Activated CD4-positive, alpha-beta T cell treated with anti-CD3 and anti-CD28 coated beads, Interleukin-10, Interleukin-2, amounts not matched to agents 100 ng/mL and 50 ng/mL, durations not matched to agents 16 hours and 8 hours (primary cell): Measurements from ENCODE around the gene SLC4A7.
"Not testable (repeated sequence)": the region's sequence is repeated elsewhere in the genome, so short reads cannot be mapped to it uniquely, and the experiment has no call there.

Experiments
- DNase-seq: peaks from one replicate; pipeline ENCODE4 v3.0.0-alpha.2; 2020

Gene SLC4A7

DNA sequence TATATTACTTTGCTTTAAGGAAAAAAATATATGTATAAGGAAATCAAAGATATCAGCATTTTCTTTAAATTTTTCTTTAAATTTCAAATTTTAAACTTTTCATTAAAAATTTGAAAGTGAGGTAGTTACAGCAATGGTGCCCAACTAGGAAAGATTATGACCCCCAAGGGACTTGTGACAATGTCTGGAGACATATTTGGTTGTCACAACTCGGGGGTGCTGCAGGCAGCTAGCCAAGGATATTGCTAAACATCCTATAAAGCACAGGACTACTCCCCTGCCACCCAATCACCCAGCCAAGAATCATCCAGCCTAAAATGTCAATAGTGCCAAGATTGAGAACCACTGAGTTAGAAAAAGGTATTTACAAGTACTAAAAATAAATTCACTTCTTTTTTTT lies 57.3 kb downstream of the SLC4A7 start:
- DNase-seq = no peak

DNA sequence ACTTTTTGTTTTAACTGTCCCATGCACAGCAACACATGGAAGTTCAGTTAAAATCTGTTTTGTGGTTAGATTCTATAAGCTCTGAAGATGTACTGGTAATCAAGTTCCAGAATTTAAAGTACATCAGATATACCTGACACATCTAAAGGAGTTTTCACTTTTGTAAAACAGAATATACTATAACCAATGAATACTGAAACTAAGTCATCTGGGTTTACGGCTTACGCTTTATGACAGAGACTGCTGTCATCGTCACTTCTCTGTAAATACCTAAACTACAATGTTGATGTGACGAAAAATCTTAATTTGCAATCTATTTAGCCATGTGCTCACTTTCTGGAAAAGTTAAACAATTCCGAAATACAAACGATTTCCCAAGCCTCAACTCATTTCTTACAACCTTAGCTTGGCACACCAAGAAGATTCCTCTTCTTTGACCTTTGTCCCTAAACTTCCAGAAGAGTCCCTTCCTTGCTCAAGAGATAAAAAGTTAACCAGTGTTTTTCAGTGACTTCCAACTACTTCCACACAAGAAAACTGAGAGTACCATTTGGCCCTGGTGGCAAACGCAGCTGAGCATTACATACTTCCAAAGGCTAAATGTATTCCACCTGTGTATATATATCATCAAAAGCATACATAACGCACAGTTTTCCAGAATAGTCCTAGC lies 58.2 kb downstream of the SLC4A7 start:
- DNase-seq = peak; percentile 4

DNA sequence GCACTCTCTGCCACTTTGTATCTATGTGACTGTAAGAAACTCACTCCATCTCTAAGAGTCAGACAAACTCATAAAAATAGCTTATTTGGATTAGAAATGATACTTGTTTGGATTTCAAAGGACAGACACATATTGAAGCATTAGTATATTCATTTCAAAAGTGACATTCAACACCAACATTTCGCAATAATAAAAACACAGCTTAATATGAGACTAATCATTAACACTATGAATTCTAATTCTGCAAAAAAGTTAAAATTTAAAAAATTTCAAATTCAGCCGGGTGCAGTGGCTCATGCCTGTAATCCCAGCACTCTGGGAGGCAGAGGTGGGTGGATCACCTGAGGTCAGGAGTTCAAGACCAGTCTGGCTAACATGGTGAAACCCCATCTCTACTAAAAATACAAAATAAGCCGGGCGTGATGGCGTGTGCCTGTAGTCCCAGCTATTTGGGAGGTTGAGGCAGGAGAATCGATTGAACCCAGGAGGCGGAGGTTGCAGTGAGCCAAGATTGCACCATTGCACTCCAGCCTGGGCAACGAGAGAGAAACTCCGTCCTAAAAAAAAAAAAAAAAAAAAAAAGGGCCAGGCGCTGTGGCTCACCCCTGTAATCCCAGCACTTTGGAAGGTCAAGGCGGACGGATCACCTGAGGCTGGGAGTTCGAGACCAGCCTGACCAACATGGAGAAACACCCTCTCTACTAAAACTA lies 59.2 kb downstream of the SLC4A7 start:
- not testable (repeated sequence) for DNase-seq

DNA sequence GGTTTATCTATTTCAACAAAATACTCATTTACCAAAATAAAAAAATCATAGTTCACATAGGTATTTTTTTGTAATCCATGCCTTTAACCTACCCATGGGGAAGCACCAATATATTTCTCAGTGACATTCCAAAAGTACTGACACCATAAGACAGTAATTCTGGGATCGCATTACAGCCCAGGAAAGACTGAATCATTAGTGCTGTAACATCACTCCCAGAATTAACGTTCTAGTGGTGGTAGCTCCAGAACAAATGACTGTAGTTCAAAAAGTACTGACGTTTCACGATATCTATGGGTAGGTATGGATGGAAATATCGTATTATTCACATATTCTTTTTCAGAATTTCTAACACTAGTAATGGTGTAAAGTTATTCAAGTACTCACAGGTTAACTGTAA lies 60.7 kb downstream of the SLC4A7 start:
- no peak for DNase-seq

DNA sequence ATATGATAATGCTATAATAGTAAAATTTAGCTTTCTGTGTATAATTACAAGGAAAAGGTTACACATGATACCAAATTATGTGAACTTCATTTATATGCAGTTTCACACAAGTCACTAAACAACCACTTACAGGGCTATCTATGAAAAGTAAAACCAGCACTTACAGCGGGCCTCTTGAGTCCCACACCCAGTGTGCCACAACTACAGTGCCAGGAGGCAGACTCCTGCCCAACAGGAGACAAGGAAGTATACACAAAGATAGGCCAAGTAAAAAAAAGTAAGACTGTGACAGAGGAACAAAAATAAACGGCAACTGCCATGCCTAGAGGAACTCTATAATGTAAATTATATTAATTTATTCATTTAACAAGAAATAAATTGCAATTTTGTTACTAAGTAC lies 61.6 kb downstream of the SLC4A7 start:
- no peak for DNase-seq

DNA sequence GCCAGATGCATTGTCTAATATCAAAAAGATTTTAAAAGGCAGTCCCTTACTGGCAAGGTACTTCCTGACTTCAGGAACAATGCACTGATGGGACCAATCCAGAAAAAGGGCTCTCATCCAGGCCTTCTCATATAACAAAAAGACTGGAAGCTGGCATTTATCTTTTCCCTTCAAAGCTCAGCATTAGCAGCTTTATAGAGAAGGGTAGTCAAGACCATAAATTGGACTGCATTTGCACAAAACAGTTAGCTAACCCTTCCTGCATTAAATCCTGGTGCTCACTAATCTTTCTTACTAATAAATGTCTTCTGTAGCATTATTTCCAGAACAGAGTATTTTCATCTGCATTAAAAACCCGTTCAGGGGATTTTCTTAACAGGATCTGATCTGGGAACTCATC lies 69.0 kb downstream of the SLC4A7 start:
- DNase-seq = no peak

DNA sequence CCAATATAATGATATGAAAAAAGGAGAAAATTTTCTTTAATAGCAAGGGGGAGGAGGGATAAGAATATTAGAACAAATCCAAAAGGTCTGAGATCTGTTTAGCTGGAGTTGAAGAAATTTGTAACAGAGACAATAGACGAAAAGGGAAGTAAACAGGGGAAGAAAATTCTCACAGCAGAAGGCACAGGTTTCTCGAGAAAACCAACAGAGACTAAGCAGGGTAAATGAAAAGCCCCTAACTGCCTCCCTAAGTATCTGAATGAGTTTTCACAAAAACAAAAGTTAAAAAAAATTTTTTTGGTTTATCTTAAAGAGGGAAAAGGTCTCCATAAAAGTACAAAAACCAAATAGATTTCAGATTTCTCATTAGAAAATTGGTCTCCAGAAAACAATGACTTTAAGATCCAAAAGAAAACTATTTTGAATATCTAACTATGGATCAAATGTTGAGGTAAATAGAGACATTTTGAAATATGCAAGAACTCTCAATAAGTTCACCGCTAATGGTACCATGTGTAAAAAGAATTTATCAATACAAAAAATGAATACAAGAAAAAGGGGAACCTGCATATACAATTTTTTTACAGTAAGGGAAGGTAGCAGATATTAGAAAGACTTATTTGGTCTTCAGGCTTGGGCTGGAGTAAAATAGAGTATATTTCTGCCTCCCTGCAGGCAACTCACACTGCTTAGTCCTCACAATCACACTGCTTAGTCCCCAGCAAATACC lies 91.1 kb downstream of the SLC4A7 start:
- DNase-seq = no peak

DNA sequence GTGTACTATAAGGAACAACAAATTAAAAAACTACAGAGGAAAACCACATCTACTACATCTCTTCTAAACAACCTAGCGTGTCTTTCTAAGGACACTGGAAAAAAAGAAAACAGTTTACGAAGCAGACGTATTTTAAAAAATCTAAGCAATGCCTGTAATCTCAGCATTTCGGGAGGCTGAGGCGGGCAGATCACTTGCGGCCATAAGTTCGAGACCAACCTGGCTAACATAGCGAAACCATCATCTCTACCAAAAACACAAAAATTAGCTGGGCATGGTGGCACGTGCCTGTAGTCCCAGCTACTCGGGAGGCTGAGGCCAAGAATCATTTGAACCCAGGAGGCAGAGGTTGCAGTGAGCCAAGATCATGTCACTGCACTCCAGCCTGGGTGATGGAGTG lies 91.8 kb downstream of the SLC4A7 start:
- not testable (repeated sequence) for DNase-seq

DNA sequence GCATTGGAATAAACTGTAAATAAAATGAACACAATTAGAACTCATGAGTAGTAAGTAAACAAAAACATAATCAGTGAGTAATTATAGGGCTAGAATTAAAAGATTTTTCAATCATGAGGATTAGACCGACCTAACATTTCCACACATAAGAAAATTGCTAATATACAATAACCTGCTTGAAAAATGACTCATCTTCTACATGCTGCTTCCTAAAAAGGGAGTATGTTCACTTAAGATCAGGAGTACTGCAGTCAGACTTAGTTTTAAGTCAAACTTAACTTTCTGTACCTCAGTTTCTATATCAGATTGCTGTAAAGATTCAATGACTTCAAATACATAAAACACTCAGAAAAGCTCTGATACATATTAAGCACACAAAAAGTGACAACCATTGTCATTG lies 92.4 kb downstream of the SLC4A7 start:
- DNase-seq = peak; percentile 19

DNA sequence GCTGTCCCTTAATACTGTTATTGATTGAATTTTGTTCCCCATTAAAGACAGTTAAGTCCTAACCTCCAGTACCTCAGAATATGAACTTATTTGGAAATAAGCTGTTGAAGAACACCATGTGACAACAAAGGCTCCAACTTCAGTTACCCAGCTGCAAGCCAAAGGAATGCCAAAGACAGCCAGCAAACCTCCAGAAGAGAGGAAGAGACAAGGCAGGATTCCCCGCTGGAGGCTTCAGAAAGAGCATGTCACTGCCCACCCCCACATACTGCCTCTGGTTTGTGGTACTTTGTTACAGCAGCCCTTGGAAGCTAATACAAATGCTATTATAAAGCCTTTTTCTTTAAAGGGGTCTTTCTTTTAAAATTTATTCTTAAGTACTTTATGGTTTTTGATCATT lies 96.6 kb downstream of the SLC4A7 start:
- no peak for DNase-seq

DNA sequence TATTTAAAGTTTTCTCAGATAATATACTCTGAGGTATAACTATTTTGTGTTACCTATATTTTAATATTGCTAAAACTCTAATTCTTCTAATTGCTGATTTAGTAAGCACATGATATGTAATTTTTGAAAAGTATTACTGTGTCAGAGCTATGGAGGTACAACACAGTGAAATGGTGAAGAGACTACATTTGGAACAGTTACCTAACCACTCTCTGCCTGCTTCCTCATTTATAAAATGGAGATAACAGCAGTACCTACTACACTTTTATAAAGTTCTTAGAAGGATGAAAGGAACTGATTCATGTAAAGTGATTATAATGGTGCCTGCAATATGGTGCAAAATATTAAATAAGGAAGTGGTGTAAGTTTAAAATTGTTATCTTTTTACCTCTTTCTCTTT lies 98.7 kb downstream of the SLC4A7 start:
- DNase-seq = no peak

DNA sequence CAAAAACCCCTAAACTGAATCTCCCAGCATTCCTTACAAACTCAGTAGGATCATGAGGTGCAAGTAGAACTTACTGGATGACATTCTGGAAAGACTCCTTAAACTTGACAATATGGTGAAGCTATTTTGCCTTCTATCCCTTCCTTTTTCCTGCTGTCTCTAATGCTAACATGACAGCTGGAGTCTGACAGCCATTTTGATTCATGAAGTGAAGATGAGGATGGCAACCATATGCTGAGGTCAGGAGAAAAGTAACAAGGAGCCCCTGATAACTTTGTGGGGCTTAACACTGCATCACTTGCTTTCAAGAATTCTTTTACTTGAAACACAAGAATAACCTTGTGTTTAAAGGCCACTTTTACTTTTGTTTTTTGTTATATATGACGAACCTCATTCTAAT lies 100.0 kb downstream of the SLC4A7 start:
- DNase-seq = no peak

DNA sequence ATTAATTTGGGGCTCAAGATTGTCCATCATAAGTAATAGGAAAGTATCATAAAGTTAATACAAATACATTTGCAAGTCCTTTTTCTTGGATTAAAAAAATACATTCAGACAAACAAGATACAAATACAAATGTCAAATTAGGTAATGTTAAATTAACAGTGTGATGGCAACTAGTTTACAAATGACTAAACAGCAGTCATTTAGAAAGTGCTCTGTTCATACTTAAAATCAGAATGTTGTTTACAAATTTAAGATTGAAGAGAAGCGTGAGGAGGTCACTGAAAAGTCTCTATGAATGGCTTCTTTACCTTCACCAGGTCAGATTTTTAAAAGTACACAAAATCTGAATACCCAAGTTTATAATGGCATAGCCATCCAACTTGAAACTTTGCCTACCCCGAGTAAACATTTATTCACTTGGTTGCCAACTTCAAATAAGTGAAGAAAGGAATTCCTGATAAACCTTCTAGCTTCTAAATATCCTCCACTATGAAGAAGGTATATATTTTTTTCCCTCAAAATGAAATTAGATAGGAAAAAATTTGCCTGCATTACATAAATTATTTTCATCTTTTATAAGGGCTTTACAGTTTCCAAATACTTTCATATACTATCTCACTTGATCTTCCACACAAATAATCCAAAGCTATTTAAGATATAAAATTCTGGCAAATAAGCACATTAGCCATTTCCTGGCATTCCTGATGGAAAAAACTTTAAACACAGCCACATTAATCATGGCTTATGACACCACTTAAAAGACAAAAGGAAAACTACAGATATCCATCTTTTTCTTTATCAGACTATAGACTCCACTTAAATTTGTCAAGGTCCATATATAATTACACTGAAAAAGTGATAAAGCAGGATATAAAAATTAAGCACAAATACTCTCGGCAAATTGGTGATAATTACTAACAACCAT lies 103.5 kb downstream of the SLC4A7 start:
- DNase-seq = peak; percentile 43

DNA sequence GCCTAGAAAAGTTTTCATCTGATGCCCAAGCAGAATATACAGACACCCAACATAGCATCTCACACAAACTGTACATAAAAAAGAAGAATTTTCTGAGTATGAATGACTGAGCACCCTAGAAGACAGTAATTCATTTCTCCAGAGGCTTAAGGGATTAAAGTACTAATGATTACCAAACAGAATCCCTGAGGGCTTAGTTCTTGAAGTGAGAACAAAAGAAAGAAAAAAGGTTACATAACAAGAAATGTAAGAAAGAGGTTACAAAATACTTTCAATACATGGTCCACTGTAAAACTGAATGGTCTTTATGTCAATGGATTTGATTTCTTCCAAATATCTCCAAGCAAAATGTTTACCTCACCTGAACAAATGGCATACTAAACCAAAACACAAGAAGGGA lies 105.9 kb downstream of the SLC4A7 start:
- no peak for DNase-seq

DNA sequence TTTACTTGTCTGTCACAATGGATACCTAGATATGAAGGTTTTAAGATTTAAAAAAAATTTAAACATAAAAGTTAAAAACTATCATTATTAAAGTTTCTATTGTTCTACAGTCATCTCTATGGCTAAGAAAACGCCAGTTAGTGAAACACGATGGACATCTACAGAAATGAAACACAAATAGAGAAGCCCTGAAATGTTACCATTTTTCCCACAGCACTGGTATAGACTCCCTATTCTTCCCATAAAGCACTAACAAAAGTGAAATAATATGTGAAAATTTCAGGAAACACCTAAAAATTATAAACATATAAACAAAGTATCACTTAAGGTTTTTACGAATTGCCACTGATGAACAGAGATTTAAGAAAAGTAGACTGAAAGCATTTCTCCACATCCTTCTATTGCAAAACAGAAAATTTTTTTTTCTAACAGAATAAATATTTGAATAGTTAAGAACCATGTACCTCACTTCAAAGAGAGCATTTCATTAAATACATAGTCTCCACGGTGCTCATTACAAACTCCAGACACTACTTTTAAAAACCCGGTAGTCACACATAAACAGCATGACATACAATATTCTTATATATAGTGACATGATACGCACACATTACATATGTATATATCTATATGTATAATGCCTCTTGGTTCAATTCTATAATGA lies 107.9 kb downstream of the SLC4A7 start:
- no peak for DNase-seq

DNA sequence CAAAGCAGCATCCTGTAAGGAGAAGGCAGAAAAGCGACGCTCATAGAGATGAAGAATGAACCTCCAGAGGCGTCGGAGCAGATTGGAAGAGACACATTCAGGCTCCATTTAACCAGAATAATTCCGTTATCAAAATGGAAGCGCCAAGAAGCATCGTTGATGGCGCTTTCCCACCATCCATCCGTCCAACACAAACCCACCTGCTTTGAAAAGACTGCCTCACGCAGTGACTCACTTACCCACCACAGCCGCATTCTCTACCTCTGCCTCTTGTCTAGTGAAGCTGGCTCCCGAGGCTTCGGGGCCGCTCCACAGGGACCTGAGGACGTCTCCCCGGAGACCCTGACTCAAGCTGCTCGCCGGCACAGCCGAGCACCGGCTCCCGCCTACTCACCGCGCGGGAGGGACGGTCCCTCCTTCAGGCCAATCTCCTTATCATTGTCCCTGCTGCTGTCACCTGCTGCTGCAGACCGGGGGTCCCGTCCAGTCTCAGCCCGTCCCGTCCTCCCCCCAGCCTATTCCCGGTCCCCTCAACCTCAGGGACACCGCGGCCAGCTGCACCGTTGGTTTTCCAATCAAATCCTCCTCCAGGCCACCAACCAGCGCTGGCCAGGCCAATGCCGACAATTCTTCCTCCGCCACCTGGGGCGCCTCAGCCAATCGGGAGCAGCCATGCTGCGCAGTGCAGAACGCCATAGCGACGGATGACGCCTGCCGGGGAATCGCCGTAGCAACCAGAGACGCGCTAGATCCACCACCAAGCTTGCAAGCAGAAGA lies 115.2 kb downstream of the SLC4A7 start, which contains the start of gene NEK10:
Gene NEK10 (minus strand): TSS at position 553 of the 777 bp plus-strand sequence. CDS start 16,501 bp downstream, outside the sequence.
- peak; percentile 93 for DNase-seq

DNA sequence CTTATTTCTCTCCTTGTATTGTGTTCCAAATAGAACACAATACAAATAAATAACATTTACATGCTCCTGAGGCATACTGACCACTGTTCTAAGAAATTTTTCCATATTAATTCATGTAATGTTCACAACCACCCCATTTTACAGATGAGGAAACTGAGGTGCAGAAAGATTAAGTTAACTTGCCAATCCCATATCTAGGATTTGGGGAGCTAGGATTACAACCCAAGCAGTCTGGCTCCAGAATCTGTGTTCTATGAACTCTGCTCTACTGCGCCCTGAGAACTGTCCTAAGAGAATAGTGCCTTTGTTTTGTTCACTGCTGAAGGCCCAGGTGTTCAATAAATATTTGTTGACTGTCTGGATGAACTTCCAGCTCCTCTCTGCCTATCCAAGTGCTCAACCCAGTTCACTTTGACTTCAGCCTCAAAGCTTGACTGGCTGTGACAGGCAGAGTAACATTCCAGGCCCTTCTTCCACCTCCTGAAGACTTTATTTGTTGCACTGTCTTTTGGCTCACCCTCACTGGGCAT lies 118.1 kb downstream of the SLC4A7 start:
- no peak for DNase-seq

DNA sequence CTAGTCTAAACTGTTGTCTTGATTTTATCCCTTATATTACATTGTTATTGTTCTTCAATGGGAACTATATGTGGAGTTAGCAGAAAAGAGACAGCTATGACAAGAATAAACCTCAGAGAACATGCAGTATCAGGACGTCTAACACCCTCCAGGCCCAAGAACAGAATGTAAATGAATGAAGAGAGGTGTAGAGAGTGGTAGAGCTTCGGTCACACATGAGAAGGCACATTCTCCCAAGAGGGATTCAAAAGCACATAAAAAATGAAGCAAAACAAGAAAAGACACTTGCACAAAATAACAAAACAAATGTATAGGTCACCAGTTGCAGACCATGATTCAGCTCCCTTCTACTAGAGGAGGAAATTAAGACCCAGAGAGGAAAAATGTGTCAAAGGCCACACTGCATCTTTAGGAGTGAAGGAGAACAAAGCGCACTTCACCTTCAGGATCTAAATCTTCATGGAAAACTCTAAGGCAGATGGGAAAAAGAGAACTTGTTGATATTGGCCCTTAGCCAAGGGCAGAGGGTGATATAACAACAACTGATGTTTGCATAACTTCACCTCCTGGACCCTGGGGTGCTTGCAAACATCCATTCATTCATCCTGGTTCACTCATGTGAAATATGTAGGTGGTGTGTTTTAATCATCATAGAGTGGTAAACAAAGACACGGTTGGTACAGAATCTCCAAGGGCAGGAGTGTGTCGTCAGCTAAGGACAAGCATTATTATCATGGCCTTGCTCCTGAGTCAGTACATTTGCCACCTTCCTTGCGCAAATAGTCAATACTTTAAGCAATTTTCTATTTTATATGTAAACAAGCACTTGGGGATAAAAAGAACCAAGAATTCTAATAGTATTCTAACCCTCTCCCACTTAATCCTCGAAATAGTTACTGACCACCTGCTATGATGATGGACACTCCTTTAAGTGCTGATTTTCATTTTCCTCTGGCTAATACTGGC lies 123.8 kb downstream of the SLC4A7 start:
- no peak for DNase-seq

DNA sequence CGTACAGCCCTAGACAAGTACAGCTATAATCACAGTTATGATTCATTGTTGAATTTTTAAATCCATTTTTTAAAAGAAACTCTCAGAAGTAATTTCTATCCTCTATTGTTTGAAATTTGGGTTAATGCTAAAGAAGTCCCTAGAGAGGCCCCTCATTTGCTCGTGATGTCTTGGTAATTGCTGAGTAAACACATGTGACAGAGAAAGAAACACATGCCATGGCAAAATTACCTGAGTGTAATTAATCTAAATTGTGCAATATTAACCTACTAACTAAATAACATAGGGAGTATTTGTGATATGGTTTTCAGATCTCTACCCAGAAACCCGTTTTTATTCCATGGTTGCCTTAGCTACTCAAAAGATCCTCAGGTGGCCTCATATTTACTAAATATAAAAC lies 125.8 kb downstream of the SLC4A7 start:
- no peak for DNase-seq
